H1 (cell line): ENCODE measurements around the gene WSCD1. TPM values are rescaled to one million over a fixed set of nuclear protein-coding genes. Genes with fewer than 3 reads are reported as not detected.

Experiments
- CTCF ChIA-PET: fragments of 300-600 bp; sonication (Branson Sonifier 250); formaldehyde crosslinking; loops from one replicate; lab custom pipeline; 2021; ENCODE audit not compliant: partially characterized antibody; lab: Charles Lee
- POLR2A ChIA-PET: fragments of 300-600 bp; sonication (Branson Sonifier 250); formaldehyde crosslinking; loops from one replicate; lab custom pipeline; 2021; ENCODE audit warnings: inconsistent platforms; ENCODE audit not compliant: partially characterized antibody; lab: Charles Lee
- DNase-seq, 2 experiments: peaks; one replicate each; pipeline versions ENCODE4 v3.0.0 to v3.0.0-alpha.2; 2010 to 2022; ENCODE audit warnings: low spot score in 2 of 2, low read depth in 1 of 2, mixed read lengths in 1 of 2
- FAIRE-seq: peaks from 2 replicates; lab custom pipeline; 2011; peaks lifted over from hg19 to GRCh38; lab: Jason Lieb, UNC
- H2AFZ ChIP-seq: 2 replicates; pipeline ENCODE4 v1.8.1; 2012; ENCODE audit warnings: low read length, inconsistent platforms
- H2AK5ac ChIP-seq: 2 replicates; pipeline ENCODE4 v1.6.1; 2013; ENCODE audit warnings: low read depth, low read length
- H2BK120ac ChIP-seq: replicated peaks from 2 replicates; pipeline ENCODE3; 2013; ENCODE audit warnings: low read depth, low read length, inconsistent platforms
- H2BK12ac ChIP-seq: 2 replicates; pipeline ENCODE4 v1.6.1; 2013; ENCODE audit warnings: low read depth, low read length
- H2BK15ac ChIP-seq: 2 replicates; pipeline ENCODE4 v1.6.1; 2013; ENCODE audit warnings: low read length
- H2BK20ac ChIP-seq: 2 replicates; pipeline ENCODE4 v1.6.1; 2013; ENCODE audit warnings: low read length
- H2BK5ac ChIP-seq: 2 replicates; pipeline ENCODE4 v1.6.1; 2013; ENCODE audit warnings: low read depth, low read length
- H3K14ac ChIP-seq: 2 replicates; pipeline ENCODE4 v1.6.1; 2013; ENCODE audit warnings: inconsistent platforms; ENCODE audit not compliant: insufficient read length
- H3K18ac ChIP-seq: 2 replicates; pipeline ENCODE4 v1.6.1; 2013; ENCODE audit warnings: low read length; ENCODE audit errors: extremely low read depth
- H3K23ac ChIP-seq: 2 replicates; pipeline ENCODE4 v1.6.1; 2013; ENCODE audit warnings: inconsistent platforms; ENCODE audit not compliant: insufficient read length
- H3K23me2 ChIP-seq: 2 replicates; pipeline ENCODE4 v1.6.1; 2013; ENCODE audit warnings: low read depth, low read length
- H3K27ac ChIP-seq: 2 replicates; pipeline ENCODE4 v1.6.1; 2011; ENCODE audit warnings: low read depth, low read length, inconsistent platforms
- H3K27me3 ChIP-seq, 4 experiments: replicated peaks in 1 of 4; 1 replicate in 1 of 4; 2 replicates in 3 of 4; pipeline versions ENCODE4 v1.6.1 to v1.8.1; 2011 to 2013; ENCODE audit warnings: low read length in 3 of 4, mild to moderate bottlenecking in 3 of 4, inconsistent platforms in 2 of 4, mixed read lengths in 2 of 4, moderate library complexity in 1 of 4; ENCODE audit not compliant: control insufficient read depth in 3 of 4, insufficient read depth in 3 of 4; ENCODE audit errors: extremely low read depth in 1 of 4
- H3K36me3 ChIP-seq, 4 experiments: 2 replicates each; pipeline versions ENCODE4 v1.6.1 to v1.8.1; 2011 to 2013; ENCODE audit warnings: mild to moderate bottlenecking in 4 of 4, low read length in 3 of 4, moderate library complexity in 2 of 4, control low read depth in 1 of 4, inconsistent platforms in 1 of 4; ENCODE audit not compliant: insufficient read depth in 4 of 4, control insufficient read depth in 2 of 4
- H3K4ac ChIP-seq: replicated peaks from 2 replicates; pipeline ENCODE3; 2013; ENCODE audit warnings: low read length, low read depth, mixed read lengths, inconsistent platforms; ENCODE audit not compliant: insufficient read length
- H3K4me1 ChIP-seq, 4 experiments: replicated peaks in 1 of 4; 1 replicate in 1 of 4; 2 replicates in 3 of 4; pipeline versions ENCODE4 v1.6.1 to v1.8.1; 2011 to 2013; ENCODE audit warnings: low read length in 3 of 4, inconsistent platforms in 2 of 4, mixed read lengths in 1 of 4; ENCODE audit not compliant: insufficient read depth in 4 of 4, control insufficient read depth in 3 of 4
- H3K4me2 ChIP-seq, 2 experiments: 2 replicates each; pipeline versions ENCODE4 v1.6.1 to v1.8.1; 2011 to 2013; ENCODE audit warnings: low read depth in 2 of 2, low read length in 2 of 2, control low read depth in 1 of 2, inconsistent platforms in 1 of 2, mild to moderate bottlenecking in 1 of 2; ENCODE audit not compliant: insufficient read depth in 1 of 2
- H3K4me3 ChIP-seq, 4 experiments: fragments of 200-600, 300-600 bp in 1 of 4; sonication (generic), shearing (Covaris generic), sonication (Bioruptor Twin) in 1 of 4; 2 replicates each; pipeline versions ENCODE4 v1.5.1 to v1.8.1; 2011 to 2016; ENCODE audit warnings: low read length in 4 of 4, low read depth in 3 of 4, control low read depth in 2 of 4, inconsistent platforms in 2 of 4, mild to moderate bottlenecking in 2 of 4, mixed read lengths in 1 of 4, moderate library complexity in 1 of 4; ENCODE audit not compliant: insufficient read depth in 2 of 4; ENCODE audit errors: extremely low read depth in 1 of 4
- H3K56ac ChIP-seq: replicated peaks from 2 replicates; pipeline ENCODE3; 2013; ENCODE audit warnings: low read depth, mild to moderate bottlenecking, mixed read lengths, low read length, inconsistent platforms; ENCODE audit not compliant: insufficient read length
- H3K79me1 ChIP-seq: 2 replicates; pipeline ENCODE4 v1.6.1; 2013; ENCODE audit warnings: low read depth, low read length, control low read depth
- H3K79me2 ChIP-seq, 2 experiments: 2 replicates each; pipeline versions ENCODE4 v1.6.1 to v1.8.1; 2012 to 2013; ENCODE audit warnings: low read length in 2 of 2, mild to moderate bottlenecking in 2 of 2, inconsistent platforms in 1 of 2; ENCODE audit not compliant: insufficient read depth in 2 of 2, control insufficient read depth in 1 of 2
- H3K9ac ChIP-seq, 4 experiments: replicated peaks in 1 of 4; 1 replicate in 1 of 4; 2 replicates in 3 of 4; pipeline versions ENCODE4 v1.6.1 to v1.8.1; 2011 to 2013; ENCODE audit warnings: low read depth in 3 of 4, low read length in 3 of 4, control low read depth in 2 of 4, mild to moderate bottlenecking in 2 of 4, moderate library complexity in 2 of 4, inconsistent platforms in 1 of 4; ENCODE audit errors: extremely low read depth in 1 of 4
- H3K9me3 ChIP-seq, 2 experiments: 2 replicates each; pipeline versions ENCODE4 v1.6.1 to v1.8.1; 2012 to 2013; ENCODE audit warnings: mild to moderate bottlenecking in 2 of 2, moderate library complexity in 2 of 2, control low read depth in 1 of 2, inconsistent platforms in 1 of 2, low read depth in 1 of 2, low read length in 1 of 2, mixed read lengths in 1 of 2; ENCODE audit not compliant: insufficient read depth in 2 of 2
- H4K20me1 ChIP-seq, 2 experiments: replicated peaks in 1 of 2; 2 replicates each; pipeline versions ENCODE3 to v1.8.1; 2011 to 2013; ENCODE audit warnings: inconsistent platforms in 2 of 2, low read length in 2 of 2, mild to moderate bottlenecking in 1 of 2; ENCODE audit not compliant: insufficient read depth in 2 of 2, control insufficient read depth in 1 of 2
- H4K5ac ChIP-seq: 2 replicates; pipeline ENCODE4 v1.6.1; 2013; ENCODE audit warnings: low read length, low read depth, mixed read lengths, inconsistent platforms; ENCODE audit not compliant: insufficient read length
- H4K8ac ChIP-seq: 2 replicates; pipeline ENCODE4 v1.8.0; 2013; ENCODE audit warnings: mild to moderate bottlenecking, moderate library complexity, low read length, inconsistent platforms; ENCODE audit not compliant: insufficient read depth; ENCODE audit errors: extremely low read depth
- H4K91ac ChIP-seq: replicated peaks from 2 replicates; pipeline ENCODE3; 2013; ENCODE audit warnings: low read length, mixed read lengths, inconsistent platforms; ENCODE audit not compliant: insufficient read length
- CBX5 ChIP-seq: fragments of 300-800, 300-1000 bp; sonication (generic); IDR thresholded peaks from 2 replicates; pipeline ENCODE4 v1.7.1; 2016; ENCODE audit warnings: antibody characterized with exemption, low read length, low read depth
- CREB1 ChIP-seq: IDR thresholded peaks from 2 replicates; pipeline ENCODE4 v1.6.1; 2012; ENCODE audit warnings: inconsistent platforms
- EZH2 ChIP-seq: fragments of 200-600 bp; sonication (generic); IDR thresholded peaks from 2 replicates; pipeline ENCODE4 v1.7.1; 2012; ENCODE audit warnings: low read depth, mild to moderate bottlenecking, moderate library complexity, low read length, inconsistent platforms; ENCODE audit not compliant: severe bottlenecking
- GTF2F1 ChIP-seq: IDR thresholded peaks from 2 replicates; pipeline ENCODE4 v1.6.1; 2012; ENCODE audit warnings: low read depth, low read length, improper control_type of control experiment, borderline replicate concordance
- HDAC2 ChIP-seq, 2 experiments: fragments of 300-600 bp in 1 of 2; sonication (generic) in 1 of 2; IDR thresholded peaks; 2 replicates each; pipeline ENCODE4 v1.6.1; 2011 to 2012; ENCODE audit warnings: low read depth in 2 of 2, low read length in 2 of 2, mild to moderate bottlenecking in 2 of 2, moderate library complexity in 2 of 2, borderline replicate concordance in 1 of 2, inconsistent platforms in 1 of 2
- KDM1A ChIP-seq: fragments of 200-600, 300-600 bp; sonication (generic); IDR thresholded peaks from 2 replicates; pipeline ENCODE4 v1.7.1; 2016; ENCODE audit warnings: mild to moderate bottlenecking, low read length, borderline replicate concordance
- POLR2AphosphoS5 ChIP-seq: IDR thresholded peaks from 2 replicates; pipeline ENCODE4 v1.6.1; 2011; ENCODE audit warnings: low read depth, low read length
- POU5F1 ChIP-seq: IDR thresholded peaks from 2 replicates; pipeline ENCODE4 v1.6.1; 2011; ENCODE audit warnings: low read depth, mild to moderate bottlenecking, low read length, moderate library complexity
- RXRA ChIP-seq: IDR thresholded peaks from 2 replicates; pipeline ENCODE4 v1.6.1; 2011; ENCODE audit warnings: low read depth, mild to moderate bottlenecking, low read length, moderate library complexity; ENCODE audit not compliant: insufficient read depth
- SP1 ChIP-seq: IDR thresholded peaks from 2 replicates; pipeline ENCODE4 v1.6.1; 2011; ENCODE audit warnings: low read depth, low read length
- TBP ChIP-seq: IDR thresholded peaks from 2 replicates; pipeline ENCODE4 v1.6.1; 2011; ENCODE audit warnings: low read depth, low read length, improper control_type of control experiment
- TEAD4 ChIP-seq: IDR thresholded peaks from 2 replicates; pipeline ENCODE4 v1.6.1; 2012; ENCODE audit warnings: low read depth, low read length, inconsistent platforms, mixed read lengths
- WGBS, 2 experiments: shearing (Covaris generic) in 1 of 2; methylation state at CpG; one replicate each; pipeline versions ENCODE4 v1.1.6 to v1.1.7; 2013 to 2015; ENCODE audit warnings: low lambda C conversion rate in 2 of 2, mixed read lengths in 2 of 2, inconsistent platforms in 1 of 2, low coverage in 1 of 2, missing lambda C conversion rate in 1 of 2; ENCODE audit not compliant: insufficient replicate concordance in 2 of 2, insufficient coverage in 1 of 2, insufficient read length in 1 of 2; ENCODE audit errors: extremely low coverage in 1 of 2, missing lambda C conversion rate in 1 of 2; 5-methylcytosine and 5-hydroxymethylcytosine counted together
- polyA plus RNA-seq, 7 experiments: library from polyadenylated mRNA; depleted of rRNA in 3 of 7; stranded (reverse) in 5 of 7; unstranded in 2 of 7; fragments of >200 nt in 5 of 7; fragments of 200-250 nt in 2 of 7; gene quantifications; 1 replicate in 5 of 7; 2 replicates in 1 of 7; 4 replicates in 1 of 7; pipeline versions ENCODE4 v1.2.1 to v1.2.3, GENCODE V29; 2011 to 2013; ENCODE audit warnings: missing spikeins in 2 of 7, mixed read lengths in 2 of 7
- total RNA-seq: library from RNA; stranded (reverse); fragmentation: NEBNext Ultra II Directional; extraction: Animal tissue kit (Norgen Biotek cat#: 25700); gene quantifications from 2 replicates; pipeline ENCODE4 v1.2.1, GENCODE V29; 2021

WSCD1 gene
- total and polyA plus RNA-seq, 2 of the 8 experiments (the other 6 are each of a cell fraction or from before 2014, with no cell fraction given) = 21.9 to 39.0 TPM

- no peaks in the 10 kb centered on the region for H3K23me2 ChIP-seq
- DNase-seq = no peak
- peaks cover 0 to 40% of the 10 kb centered on the region in 2 experiments; a peak in 2 of 4 replicates for H3K79me2 ChIP-seq
- no peak overlapping the region for H2BK5ac ChIP-seq
- no peak overlapping the region for H3K27ac ChIP-seq
- H4K8ac ChIP-seq = no peak overlapping the region
- H3K4ac ChIP-seq = no peak overlapping the region
- H4K20me1 ChIP-seq = peaks cover 0 to 12% of the 10 kb centered on the region in 2 experiments
- H3K4me1 ChIP-seq = peaks cover 2 to 12% (median 4%) of the 10 kb centered on the region in 4 experiments; a peak in 5 of 7 replicates
- peak overlapping the region; percentile 32; the same call in 1 of the 2 replicates for H2AK5ac ChIP-seq
- no peak overlapping the region for H3K23ac ChIP-seq
- no peak overlapping the region for H2BK20ac ChIP-seq
- TF ChIP-seq TBP = no peak
- no peak for TF ChIP-seq POLR2AphosphoS5
- no peak for TF ChIP-seq GTF2F1
- TF ChIP-seq KDM1A = peak; percentile 67; the same call in 1 of the 2 replicates
- peak; percentile 66; the same call in 1 of the 2 replicates for TF ChIP-seq TEAD4
- no peak for TF ChIP-seq SP1
- TF ChIP-seq HDAC2 (IDR thresholded peaks at IDR 0.05; ENCODE audit: borderline replicate concordance in 1 of 2, low read depth in 2 of 2, low read length in 2 of 2) = no peak
- TF ChIP-seq POU5F1 = no peak
- no peak for TF ChIP-seq CREB1
- no peak for TF ChIP-seq RXRA
- TF ChIP-seq CBX5 = no peak
- no peak for TF ChIP-seq EZH2
- TF ChIP-seq, all 59 proteins: peak for 2
- WGBS, 2 experiments = 95% methylated on average over 9 of the region's 9 CpGs; no CpG with 5 or more reads in 1 of the 2 experiments
- no peak overlapping the region for H3K56ac ChIP-seq
- H2BK12ac ChIP-seq = no peak overlapping the region
- ChIA-PET CTCF (interaction anchor here (0.5 to 3.3 kb wide), 4 partner anchors 11 to 374 kb away, joined by 3 to 15 read pairs (median 3); no protein-coding TSS in a partner anchor), POLR2A (interaction anchor here (1.1 kb wide), 1 partner anchor 10 kb away, joined by 3 read pairs; no protein-coding TSS in a partner anchor)
- H3K36me3 ChIP-seq = peaks cover 0 to 9% (median 2%) of the 10 kb centered on the region in 4 experiments; a peak in 1 of 8 replicates
- H2BK15ac ChIP-seq = no peak overlapping the region
- FAIRE-seq = no peak
- no peak overlapping the region for H4K91ac ChIP-seq
- H3K14ac ChIP-seq = no peak overlapping the region
- no peak overlapping the region for H3K9ac ChIP-seq
- H2BK120ac ChIP-seq = no peak overlapping the region
- no peak overlapping the region for H3K4me2 ChIP-seq
- H3K27me3 ChIP-seq = no peaks in the 10 kb centered on the region
- peaks cover 9% of the 10 kb centered on the region for H3K79me1 ChIP-seq
- no peak overlapping the region for H2AFZ ChIP-seq
- no peak overlapping the region for H3K4me3 ChIP-seq
- H4K5ac ChIP-seq = no peak overlapping the region
- no peak overlapping the region for H3K18ac ChIP-seq
- no peaks in the 10 kb centered on the region for H3K9me3 ChIP-seq
These were observed 8.3 kb downstream of the WSCD1 start for GRCh38 chr17:6078458-6078871.
